ENCODE results near the gene RFTN1.

The RFTN1 gene

GRCh38 chr3:16468002-16468335 is 45.5 kb downstream of the RFTN1 start:
- TF ChIP-seq ZNF565 (CRISPR knock-in tag; conservative IDR thresholded peaks at IDR 0.05; ENCODE audit: low read depth) (no peak), ISL1 (CRISPR knock-in tag; IDR thresholded peaks at IDR 0.05) (0 out of 2 replicates have a peak, but pooled peaks have one; percentile 35), PPARA (CRISPR knock-in tag; IDR thresholded peaks at IDR 0.05; ENCODE audit: borderline replicate concordance) (no peak)
- peak; percentile 26 for ATAC-seq

GRCh38 chr3:16467393-16467792 is 46.1 kb downstream of the RFTN1 start:
- no peak for ATAC-seq
- TF ChIP-seq CSDC2 (CRISPR knock-in tag; IDR thresholded peaks at IDR 0.05) (no peak), CSRNP3 (CRISPR knock-in tag; IDR thresholded peaks at IDR 0.05) (no peak), SNAI2 (CRISPR knock-in tag; IDR thresholded peaks at IDR 0.05) (no peak), ZFP3 (CRISPR knock-in tag; IDR thresholded peaks at IDR 0.05) (no peak), ZNF70 (CRISPR knock-in tag; IDR thresholded peaks at IDR 0.05) (no peak), TOX (CRISPR knock-in tag; IDR thresholded peaks at IDR 0.05; ENCODE audit: borderline replicate concordance) (no peak), PATZ1 (CRISPR knock-in tag; IDR thresholded peaks at IDR 0.05; ENCODE audit: borderline replicate concordance) (no peak), POU6F1 (CRISPR knock-in tag; IDR thresholded peaks at IDR 0.05; ENCODE audit: borderline replicate concordance, low read depth) (no peak), TCF4 (CRISPR knock-in tag; IDR thresholded peaks at IDR 0.05; ENCODE audit: borderline replicate concordance) (no peak), ISL1 (CRISPR knock-in tag; IDR thresholded peaks at IDR 0.05) (no peak), ESRRG (CRISPR knock-in tag; IDR thresholded peaks at IDR 0.05) (no peak), ZFP30 (CRISPR knock-in tag; IDR thresholded peaks at IDR 0.05) (no peak), ZNF565 (CRISPR knock-in tag; conservative IDR thresholded peaks at IDR 0.05; ENCODE audit: low read depth) (no peak), CREB5 (CRISPR knock-in tag; IDR thresholded peaks at IDR 0.05; ENCODE audit: low read depth) (no peak), TSHZ2 (CRISPR knock-in tag; IDR thresholded peaks at IDR 0.05) (no peak), ZNF8 (CRISPR knock-in tag; IDR thresholded peaks at IDR 0.05) (no peak), ZC3H10 (CRISPR knock-in tag; IDR thresholded peaks at IDR 0.05) (no peak), OSR1 (CRISPR knock-in tag; IDR thresholded peaks at IDR 0.05) (no peak), BACH2 (CRISPR knock-in tag; IDR thresholded peaks at IDR 0.05; ENCODE audit: borderline replicate concordance) (no peak)

- no peak for ATAC-seq
- TF ChIP-seq RARB (CRISPR knock-in tag; IDR thresholded peaks at IDR 0.05) (no peak), ZC3H10 (CRISPR knock-in tag; IDR thresholded peaks at IDR 0.05) (no peak), ZNF565 (CRISPR knock-in tag; conservative IDR thresholded peaks at IDR 0.05; ENCODE audit: low read depth) (no peak), CSRNP3 (CRISPR knock-in tag; IDR thresholded peaks at IDR 0.05) (no peak), BACH2 (CRISPR knock-in tag; IDR thresholded peaks at IDR 0.05; ENCODE audit: borderline replicate concordance) (no peak), POU6F1 (CRISPR knock-in tag; IDR thresholded peaks at IDR 0.05; ENCODE audit: borderline replicate concordance, low read depth) (no peak), GLIS3 (CRISPR knock-in tag; IDR thresholded peaks at IDR 0.05) (no peak), PATZ1 (CRISPR knock-in tag; IDR thresholded peaks at IDR 0.05; ENCODE audit: borderline replicate concordance) (no peak), ESRRG (CRISPR knock-in tag; IDR thresholded peaks at IDR 0.05) (no peak), ISL1 (CRISPR knock-in tag; IDR thresholded peaks at IDR 0.05) (no peak), TOX (CRISPR knock-in tag; IDR thresholded peaks at IDR 0.05; ENCODE audit: borderline replicate concordance) (no peak), OSR1 (CRISPR knock-in tag; IDR thresholded peaks at IDR 0.05) (no peak), CSDC2 (CRISPR knock-in tag; IDR thresholded peaks at IDR 0.05) (no peak), SNAI2 (CRISPR knock-in tag; IDR thresholded peaks at IDR 0.05) (no peak)
Measured at GRCh38 chr3:16466822-16467221, 46.7 kb downstream of the RFTN1 start.
